Ovary (tissue), 9 donors: ENCODE results near the gene ARHGEF7. TPM values are rescaled to one million over a fixed set of nuclear protein-coding genes. Genes with fewer than 3 reads are reported as not detected.

Experiments used
- DNase-seq, 5 donors: peaks; one replicate each; pipeline ENCODE4 v3.0.0-alpha.2; 2019 to 2020
- H3K27ac ChIP-seq, 2 donors: fragments of 200-600 bp; one replicate each; pipeline versions ENCODE4 v1.5.1 to v1.8.0; 2019 to 2022
- H3K27me3 ChIP-seq: fragments of 200-600 bp; one replicate; pipeline ENCODE4 v1.8.0; 2022
- H3K36me3 ChIP-seq: fragments of 200-600 bp; sonication (generic); one replicate; pipeline ENCODE4 v1.5.1; 2019
- H3K4me1 ChIP-seq: one replicate; pipeline ENCODE4 v1.8.1; 2013; ENCODE audit warnings: mild to moderate bottlenecking, moderate library complexity; ENCODE audit not compliant: insufficient read depth
- H3K4me3 ChIP-seq: fragments of 200-600 bp; sonication (generic); one replicate; pipeline ENCODE4 v1.5.1; 2017
- H3K9me3 ChIP-seq, 2 donors: fragments of 200-600 bp in 1 of 2; sonication (generic) in 1 of 2; one replicate each; pipeline versions ENCODE4 v1.5.1 to v1.8.1; 2013 to 2019; ENCODE audit warnings: mild to moderate bottlenecking in 1 of 2, moderate library complexity in 1 of 2
- EP300 ChIP-seq: sonication (generic); formaldehyde crosslinking; IDR thresholded peaks from one replicate; pipeline ENCODE4 v1.6.1; 2017; ENCODE audit warnings: antibody characterized with exemption
- POLR2A ChIP-seq: fragments of 450-650 bp; IDR thresholded peaks from one replicate; pipeline ENCODE4 v1.6.1; 2017; ENCODE audit warnings: antibody characterized with exemption, mild to moderate bottlenecking, moderate library complexity
- WGBS, 3 donors: extraction: QIAGEN DNeasy Blood & Tissue Kit in 1 of 3; methylation state at CpG; one replicate each; pipeline versions ENCODE4 v1.1.5 to v1.1.7; 2013 to 2017; 5-methylcytosine and 5-hydroxymethylcytosine counted together
- intact Hi-C, 4 donors: fragments of 100-400 bp; cut with DNase I; formaldehyde crosslinking; loops; one replicate each; pipeline versions ENCODE4 v1.11.0 to v1.15.1; 2022 to 2023
- polyA plus RNA-seq, 2 donors: library from polyadenylated mRNA; stranded (reverse); fragments of 200-250 nt in 1 of 2; fragments of 350-450 nt in 1 of 2; fragmentation: Illumina TruSeq in 1 of 2; extraction: RNeasy Lipid Tissue Mini Kit (QIAGEN cat#74804) in 1 of 2; gene quantifications; one replicate each; pipeline ENCODE4 v1.2.3, GENCODE V29; 2013 to 2014
- total RNA-seq, 7 donors: library from RNA; depleted of rRNA in 2 of 7; stranded (reverse); fragments of >200 nt in 2 of 7; fragmentation: NEBNext Ultra II Directional in 3 of 7; extraction: Animal tissue kit (Norgen Biotek cat#: 25700) in 3 of 7; gene quantifications; one replicate each; pipeline versions ENCODE4 v1.1.0 to v1.2.4, GENCODE V29; 2016 to 2023
- TF ChIP-seq, protein P1 (sequence below), 3 donors: fragments of 450-650 bp in 2 of 3; fragments of 200-600 bp in 1 of 3; IDR thresholded peaks; one replicate each; pipeline versions ENCODE4 v1.5.1 to v1.8.0; 2016 to 2022; ENCODE audit warnings: antibody characterized with exemption in 3 of 3, mild to moderate bottlenecking in 1 of 3
- donor health status: DM: no; HTN: no; CAD: no; lungs with moderate emphysema.
- donor health status: DM: no; HTN: no; CAD: no.
- donor health status: Bipolar disorder and iron deficiency.
- donor health status: DM: yes; HTN: yes; CAD: no.
- donor health status: DM: no; HTN: no; CAD: no.
- donor health status: DM: yes; HTN: yes; CAD: no.

The ARHGEF7 gene
- total and polyA plus RNA-seq, 9 donors, result 27.6 to 58.5 (median 52.2) TPM

- intact Hi-C loops, result no loop called here
- H3K27ac ChIP-seq, result no peak overlapping the region
- TF ChIP-seq POLR2A (no peak), EP300 (no peak)
- TF ChIP-seq, protein P1, sequence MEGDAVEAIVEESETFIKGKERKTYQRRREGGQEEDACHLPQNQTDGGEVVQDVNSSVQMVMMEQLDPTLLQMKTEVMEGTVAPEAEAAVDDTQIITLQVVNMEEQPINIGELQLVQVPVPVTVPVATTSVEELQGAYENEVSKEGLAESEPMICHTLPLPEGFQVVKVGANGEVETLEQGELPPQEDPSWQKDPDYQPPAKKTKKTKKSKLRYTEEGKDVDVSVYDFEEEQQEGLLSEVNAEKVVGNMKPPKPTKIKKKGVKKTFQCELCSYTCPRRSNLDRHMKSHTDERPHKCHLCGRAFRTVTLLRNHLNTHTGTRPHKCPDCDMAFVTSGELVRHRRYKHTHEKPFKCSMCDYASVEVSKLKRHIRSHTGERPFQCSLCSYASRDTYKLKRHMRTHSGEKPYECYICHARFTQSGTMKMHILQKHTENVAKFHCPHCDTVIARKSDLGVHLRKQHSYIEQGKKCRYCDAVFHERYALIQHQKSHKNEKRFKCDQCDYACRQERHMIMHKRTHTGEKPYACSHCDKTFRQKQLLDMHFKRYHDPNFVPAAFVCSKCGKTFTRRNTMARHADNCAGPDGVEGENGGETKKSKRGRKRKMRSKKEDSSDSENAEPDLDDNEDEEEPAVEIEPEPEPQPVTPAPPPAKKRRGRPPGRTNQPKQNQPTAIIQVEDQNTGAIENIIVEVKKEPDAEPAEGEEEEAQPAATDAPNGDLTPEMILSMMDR (IDR thresholded peaks at IDR 0.05), result no peak
- 68 to 87% (median 81%) methylated on average over 2 of the region's 2 CpGs for WGBS, 3 donors
- no peak for DNase-seq
- H3K9me3 ChIP-seq, result no peaks in the 10 kb centered on the region
- no peak overlapping the region for H3K4me3 ChIP-seq
- H3K36me3 ChIP-seq, result no peaks in the 10 kb centered on the region
- peaks cover 1% of the 10 kb centered on the region for H3K4me1 ChIP-seq
- H3K27me3 ChIP-seq, result no peaks in the 10 kb centered on the region
Observed at GRCh38 chr13:111110054-111110453, 5.1 kb upstream of the ARHGEF7 start.

DNA sequence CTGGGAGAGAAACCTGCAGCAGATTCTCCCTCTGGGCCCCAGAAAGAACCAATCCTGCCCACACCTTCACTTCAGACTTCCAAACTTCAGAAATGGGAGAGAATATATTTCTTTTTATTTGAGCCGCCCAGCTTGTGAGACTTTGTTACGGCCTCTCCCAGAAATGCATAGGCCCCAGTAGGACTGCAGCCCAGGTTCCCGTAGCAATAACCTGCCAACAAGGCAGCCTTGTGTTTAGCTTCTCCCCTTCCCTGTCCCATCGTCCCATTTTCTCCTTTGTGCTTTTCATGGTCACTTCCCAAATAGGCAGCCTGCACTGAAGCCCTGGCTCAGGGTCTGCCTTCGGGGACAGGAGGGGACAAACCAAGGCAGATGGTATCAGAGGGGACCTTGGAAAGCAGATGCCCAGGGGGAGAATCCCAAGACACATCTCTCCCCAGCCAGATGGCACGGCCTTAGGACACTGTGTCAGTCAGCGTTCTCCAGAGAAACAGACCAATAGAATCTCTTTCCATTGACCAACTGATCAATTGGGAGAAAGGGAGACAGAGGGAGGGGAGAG is 3.7 kb upstream of the ARHGEF7 start:
- H3K9me3 ChIP-seq, result no peaks in the 10 kb centered on the region

GRCh38 chr13:111112196-111112595 is 2.9 kb upstream of the ARHGEF7 start:
- Histone ChIP-seq H3K4me1 (peaks cover 1% of the 10 kb centered on the region), H3K4me3 (no peak overlapping the region), H3K27ac (no peak overlapping the region), H3K9me3 (no peaks in the 10 kb centered on the region), H3K27me3 (no peaks in the 10 kb centered on the region), H3K36me3 (no peaks in the 10 kb centered on the region)
- TF ChIP-seq, protein P1 (IDR thresholded peaks at IDR 0.05), result no peak
- TF ChIP-seq POLR2A, result no peak
- intact Hi-C loops, result no loop called here
- no peak for DNase-seq
- 91 to 95% (median 94%) methylated on average over 9 of the region's 9 CpGs for WGBS, 3 donors

More for the DNA sequence above, 3.7 kb upstream of the ARHGEF7 start:
- WGBS, 3 donors, result 81 to 84% (median 83%) methylated on average over 7 of the region's 7 CpGs
- intact Hi-C loops, result no loop called here
- TF ChIP-seq EP300, result no peak
- TF ChIP-seq, protein P1 (IDR thresholded peaks at IDR 0.05), result no peak
- no peaks in the 10 kb centered on the region for H3K27me3 ChIP-seq
- no peaks in the 10 kb centered on the region for H3K36me3 ChIP-seq
- peaks cover 1% of the 10 kb centered on the region for H3K4me1 ChIP-seq
- no peak overlapping the region for H3K4me3 ChIP-seq
- H3K27ac ChIP-seq, result no peak overlapping the region
- no peak for DNase-seq

GRCh38 chr13:111114362-111115060 is 599 bp upstream of the ARHGEF7 start:
- Histone ChIP-seq H3K9me3 (no peaks in the 10 kb centered on the region), H3K4me3 (peak overlapping the region; percentile 47), H3K27me3 (no peaks in the 10 kb centered on the region), H3K4me1 (peaks cover 3% of the 10 kb centered on the region), H3K27ac (peak overlapping the region; percentile 71 to 83), H3K36me3 (no peaks in the 10 kb centered on the region)
- intact Hi-C loops, result no loop called here
- DNase-seq, result peak in 4 of 5 donors; percentile 43 to 56 (median 48)
- TF ChIP-seq POLR2A, result peak; percentile 37
- TF ChIP-seq, protein P1 (IDR thresholded peaks at IDR 0.05), result no peak
- WGBS, 3 donors, result 3 to 6% (median 4%) methylated on average over 47 to 56 of the region's 56 CpGs
